Iris pigment epithelial cell (primary cell): Measurements from ENCODE around the gene SDK1.
A peak's percentile ranks its signal among the peaks of the same experiment; 100 is the strongest.

ENCODE experiments used
- DNase-seq: peaks from one replicate; pipeline ENCODE4 v3.0.0-alpha.2; 2011; ENCODE audit warnings: low read depth

The SDK1 gene

DNA sequence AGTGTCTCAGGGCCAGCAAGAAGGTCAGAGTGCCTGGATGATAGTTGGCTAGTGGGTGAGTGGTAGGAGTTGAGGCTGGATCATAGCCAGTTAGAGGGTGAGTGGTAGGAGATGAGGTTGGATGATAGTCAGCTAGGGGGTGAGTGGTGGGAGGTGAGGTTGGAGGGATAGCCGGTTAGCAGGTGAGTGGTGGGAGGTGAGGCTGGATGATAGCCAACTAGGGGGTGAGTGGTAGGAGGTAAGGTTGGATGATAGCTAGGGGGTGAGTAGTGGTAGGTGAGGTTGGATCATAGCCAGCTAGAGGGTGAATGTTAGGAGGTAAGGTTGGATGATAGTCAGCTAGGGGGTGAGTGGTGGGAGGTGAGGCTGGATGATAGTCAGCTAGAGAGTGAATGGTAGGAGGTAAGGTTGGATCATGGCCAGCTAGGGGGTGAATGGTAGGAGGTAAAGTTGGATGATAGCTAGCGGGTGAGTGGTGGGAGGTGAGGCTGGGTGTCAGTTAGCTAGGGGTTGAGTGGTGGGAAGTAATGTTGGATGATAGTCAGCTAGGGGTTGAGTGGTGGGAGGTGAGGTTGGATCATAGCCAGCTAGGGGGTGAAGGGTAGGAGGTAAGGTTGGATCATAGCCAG is 226.6 kb downstream of the SDK1 start:
- no peak for DNase-seq

DNA sequence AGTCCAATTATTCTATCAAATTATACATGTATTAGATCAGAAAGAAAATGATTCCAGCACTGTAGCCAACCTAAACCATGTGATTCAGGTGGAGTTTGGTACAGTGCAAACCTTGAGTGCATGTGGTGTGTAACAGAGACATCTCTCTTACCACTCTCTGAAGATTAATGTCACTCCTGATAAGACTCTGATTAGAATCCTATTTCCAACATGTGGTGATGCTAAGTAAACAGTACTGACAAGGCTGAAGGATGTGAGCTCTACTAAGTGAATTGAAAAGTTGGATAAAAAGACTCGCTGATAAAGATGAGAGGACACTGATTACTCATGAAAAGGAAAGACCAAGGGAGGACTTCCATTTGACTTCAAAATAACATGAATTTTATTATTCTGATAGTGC is 232.0 kb downstream of the SDK1 start:
- no peak for DNase-seq

DNA sequence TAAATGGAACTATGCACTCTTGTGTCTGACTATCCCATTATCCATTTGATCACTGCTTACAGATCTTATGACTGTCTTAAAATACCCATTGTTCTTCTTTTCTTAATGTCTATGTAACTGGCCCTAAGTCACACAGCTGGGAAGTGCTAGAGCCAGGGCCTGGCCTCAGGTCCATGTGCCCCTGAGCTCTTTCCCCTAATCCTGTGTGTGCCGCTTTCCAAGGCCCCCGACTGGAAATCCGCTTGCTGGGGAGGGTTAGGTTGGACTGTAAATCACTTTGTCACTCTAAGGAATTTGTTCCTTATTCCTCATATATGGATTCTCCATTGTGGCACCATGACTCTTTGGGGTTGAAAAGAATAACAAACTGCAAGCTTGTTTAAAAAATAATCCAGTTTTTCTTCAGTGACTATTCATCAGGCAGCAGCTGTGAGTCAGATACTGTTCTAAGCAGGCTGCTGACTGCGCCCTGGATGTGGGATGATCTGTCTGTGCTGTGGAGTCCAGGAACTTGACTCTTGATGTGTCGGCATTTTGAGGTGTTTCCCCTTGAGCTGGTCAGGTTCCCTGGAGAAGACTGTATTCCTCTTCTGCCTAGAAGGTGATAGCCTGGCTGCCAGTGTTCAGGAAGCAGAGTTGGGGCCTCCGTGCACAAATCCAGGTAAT is 236.3 kb downstream of the SDK1 start:
- peak; percentile 76 for DNase-seq

GRCh38 chr7:3538041-3538440 is 237.0 kb downstream of the SDK1 start:
- DNase-seq: no peak

GRCh38 chr7:3540456-3541220 is 239.6 kb downstream of the SDK1 start:
- no peak for DNase-seq

DNA sequence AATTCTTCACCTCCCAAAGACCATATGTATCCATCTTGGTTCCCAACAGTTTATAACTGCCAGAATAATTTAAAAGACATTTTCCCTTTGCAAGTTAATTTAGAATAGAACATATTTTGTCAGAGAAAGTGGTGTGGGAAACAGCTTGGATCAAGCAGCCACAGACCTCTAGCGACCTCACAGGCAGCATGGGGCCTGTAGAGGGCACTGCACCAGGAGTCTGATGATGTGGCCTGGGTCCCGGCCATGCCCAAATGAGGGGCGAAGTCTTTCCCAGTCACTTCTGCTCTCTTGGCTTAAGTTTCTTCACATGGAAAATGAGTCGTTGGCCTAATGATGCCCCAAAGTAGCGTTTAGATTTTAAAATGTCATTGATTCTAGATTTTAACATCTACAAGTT is 243.2 kb downstream of the SDK1 start:
- DNase-seq: no peak

GRCh38 chr7:3548815-3549214 is 247.8 kb downstream of the SDK1 start:
- no peak for DNase-seq

- no peak for DNase-seq
Measured at GRCh38 chr7:3549601-3550000, 248.5 kb downstream of the SDK1 start.

- DNase-seq: no peak
Measured at GRCh38 chr7:3551536-3551935, 250.5 kb downstream of the SDK1 start.

DNA sequence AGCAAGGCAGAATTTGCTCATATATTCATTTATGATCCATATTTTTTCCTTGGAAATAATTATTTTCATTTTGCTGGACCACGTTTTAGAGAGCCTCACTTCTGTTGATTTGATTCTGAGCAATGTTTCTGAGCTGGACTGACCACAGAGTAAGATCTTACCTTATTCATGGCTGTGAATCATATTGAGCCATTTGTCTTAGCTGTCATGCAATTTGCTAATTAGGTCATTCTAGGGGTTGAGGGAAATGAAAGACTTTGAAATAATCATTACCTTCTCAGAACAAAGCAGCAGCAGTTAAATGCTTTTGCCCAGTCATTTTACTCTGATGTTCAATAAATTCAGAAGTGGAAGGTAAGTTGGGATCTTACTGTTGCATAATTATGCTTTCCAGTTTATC is 251.4 kb downstream of the SDK1 start:
- DNase-seq: no peak

- DNase-seq: no peak
Measured at GRCh38 chr7:3558400-3558799, 257.3 kb downstream of the SDK1 start.

- peak; percentile 96 for DNase-seq
Measured at GRCh38 chr7:3559278-3559677, 258.2 kb downstream of the SDK1 start.

DNA sequence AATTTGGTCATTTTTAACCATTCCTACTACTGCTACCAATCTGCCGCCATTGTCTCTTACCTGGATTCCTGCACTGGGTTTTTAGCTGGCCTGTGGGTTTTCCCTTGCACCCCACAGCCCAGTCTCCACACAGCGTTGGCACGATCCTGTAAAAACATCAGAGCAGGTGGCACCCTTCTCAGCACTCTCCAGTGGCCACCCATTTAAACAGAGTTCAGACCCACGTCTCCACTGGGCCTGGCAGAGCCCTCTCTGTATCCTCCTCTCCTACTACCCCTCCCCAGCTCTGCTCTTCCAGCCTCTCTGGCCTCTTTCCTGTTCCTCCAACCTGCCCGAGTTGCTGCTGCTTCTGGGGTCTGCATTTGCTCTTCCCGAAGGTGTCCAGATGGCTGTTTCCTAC is 259.4 kb downstream of the SDK1 start:
- DNase-seq: no peak

DNA sequence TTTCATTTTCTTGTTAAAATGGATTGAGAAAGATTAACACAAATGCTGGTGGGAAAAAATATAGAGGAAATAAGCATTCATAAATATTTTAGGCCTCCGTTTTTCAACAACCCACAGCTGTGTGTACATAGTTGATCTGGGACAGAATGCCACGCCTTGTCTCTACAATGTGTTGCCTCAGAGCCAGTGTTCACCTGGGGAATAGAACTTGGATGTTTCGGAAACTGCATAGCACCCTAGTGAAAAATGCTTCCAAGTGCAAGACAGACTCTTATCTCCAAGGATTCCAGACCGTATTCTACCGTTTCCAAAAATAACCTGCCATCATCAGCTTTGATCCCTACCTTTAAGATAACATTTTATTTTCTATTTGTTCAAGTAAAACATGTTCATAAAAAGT is 260.9 kb downstream of the SDK1 start:
- no peak for DNase-seq

- DNase-seq: no peak
Measured at GRCh38 chr7:3564231-3564630, 263.2 kb downstream of the SDK1 start.

DNA sequence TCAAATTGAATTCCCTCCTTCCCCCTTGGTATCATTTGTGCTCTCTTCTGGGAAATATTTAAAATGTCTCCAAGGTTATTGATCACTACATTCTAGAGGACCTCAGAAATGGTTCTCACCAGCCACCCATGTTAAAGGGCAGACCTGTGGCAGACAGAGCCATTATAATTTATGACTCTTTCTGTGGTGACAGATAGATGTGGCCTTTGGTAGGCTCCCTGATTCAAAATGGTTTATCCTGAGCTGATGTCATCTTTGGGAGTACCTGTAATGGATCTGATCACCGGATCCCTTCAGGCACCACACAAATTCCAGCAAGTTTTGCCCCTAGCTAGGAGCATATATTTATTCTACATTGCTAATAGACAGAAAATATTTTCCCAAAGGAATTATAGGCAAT is 267.5 kb downstream of the SDK1 start:
- DNase-seq: no peak

GRCh38 chr7:3569643-3570042 is 268.6 kb downstream of the SDK1 start:
- DNase-seq: no peak

- no peak for DNase-seq
Measured at GRCh38 chr7:3573151-3573550, 272.1 kb downstream of the SDK1 start.

DNA sequence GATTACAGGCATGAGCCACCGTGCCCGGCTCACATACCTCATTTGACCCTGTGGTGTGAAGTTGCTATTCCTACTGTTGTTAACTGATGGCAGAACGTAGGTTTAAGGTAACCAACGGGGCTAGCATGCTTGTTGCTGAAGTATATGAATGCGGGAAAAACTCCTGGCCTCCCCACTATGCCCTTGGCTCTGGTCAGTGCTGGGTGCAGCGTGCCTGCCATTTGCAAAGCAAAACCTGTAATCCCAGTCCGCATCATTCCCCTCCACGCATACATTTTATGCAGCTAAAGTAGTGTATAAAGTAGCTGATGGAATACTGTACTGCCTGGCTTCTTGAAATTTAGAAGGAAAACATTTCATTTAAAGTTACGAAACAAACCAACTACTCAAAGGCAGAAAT is 273.3 kb downstream of the SDK1 start:
- no peak for DNase-seq

DNA sequence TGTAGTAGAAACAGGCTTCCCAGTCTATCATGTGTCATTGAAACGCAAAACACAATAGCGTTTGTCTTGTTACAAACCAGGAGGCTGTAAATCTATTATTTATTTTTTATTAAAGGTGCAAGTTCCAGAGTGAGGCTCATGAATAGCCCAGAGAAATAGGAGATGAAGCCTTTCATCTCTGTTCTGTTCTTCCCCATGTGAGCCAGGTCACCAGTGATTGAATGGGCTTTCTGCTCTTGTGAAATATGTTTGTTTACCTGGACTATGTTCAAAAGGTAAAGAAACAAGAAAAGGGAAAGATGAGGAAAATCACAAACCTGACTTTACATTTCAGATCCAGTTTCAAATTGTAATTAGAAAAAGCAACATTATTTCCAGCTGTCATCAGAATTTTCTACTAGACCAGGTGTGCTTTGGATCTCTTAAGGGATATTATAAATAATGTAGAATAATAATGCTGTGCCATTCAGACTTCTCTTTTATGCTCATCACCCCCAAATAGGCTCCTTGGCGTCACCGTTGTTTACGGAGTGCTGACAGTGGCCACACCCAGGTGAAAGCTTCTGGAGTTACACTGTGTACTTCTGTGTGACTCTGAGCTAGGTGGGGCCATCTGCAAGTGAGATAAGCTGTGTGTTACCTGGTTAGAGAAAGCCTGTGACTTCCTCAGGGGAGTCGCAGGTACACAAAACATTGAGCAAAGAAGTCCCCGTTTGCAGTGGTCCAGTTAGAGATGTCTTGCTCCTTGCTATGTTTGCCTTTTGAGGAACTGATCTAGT is 274.9 kb downstream of the SDK1 start:
- no peak for DNase-seq

DNA sequence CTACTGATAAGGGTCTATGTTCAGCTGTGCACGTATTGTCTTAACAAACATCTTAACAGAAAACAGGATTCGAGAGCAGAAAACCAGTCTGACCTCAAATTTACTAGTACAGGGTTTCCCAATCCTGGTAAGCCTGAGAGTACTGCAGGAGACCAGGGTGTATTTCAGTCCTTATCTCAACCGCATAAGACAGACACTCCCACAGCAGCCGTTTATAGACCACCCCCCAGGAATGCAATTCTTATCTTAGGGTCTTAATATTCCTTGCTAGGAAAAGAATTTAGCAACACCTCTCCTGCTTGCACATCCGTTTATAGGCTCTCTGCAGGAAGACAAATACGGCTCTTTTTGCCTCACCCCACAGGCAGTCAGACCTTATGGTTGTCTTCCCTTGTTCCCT is 277.3 kb downstream of the SDK1 start:
- no peak for DNase-seq

DNA sequence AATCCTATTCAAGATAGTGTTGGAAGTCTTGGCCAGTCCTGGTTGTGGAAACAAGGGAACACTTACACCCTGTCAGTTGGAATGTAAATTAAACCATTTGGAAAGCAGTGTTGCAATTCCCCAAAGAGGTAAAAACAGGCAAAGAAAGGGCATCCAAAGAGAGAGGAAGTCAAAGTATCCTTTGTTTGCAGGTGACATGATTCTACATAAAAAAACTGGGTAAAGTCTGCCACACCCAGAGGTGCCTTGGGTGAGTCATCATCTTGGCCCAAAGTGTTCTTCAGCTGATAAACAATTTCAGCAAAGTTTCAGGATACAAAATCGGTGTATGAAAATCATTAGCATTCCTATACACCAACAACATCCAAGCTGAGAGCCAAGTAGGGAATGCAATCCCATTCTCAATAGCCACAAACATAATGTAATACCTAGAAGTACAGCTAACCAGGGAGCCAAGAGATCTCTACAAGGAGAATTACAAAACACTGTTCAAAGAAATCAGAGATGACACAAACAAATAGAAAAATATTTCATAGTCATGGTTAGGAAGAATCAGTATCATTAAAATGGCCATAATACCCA is 278.7 kb downstream of the SDK1 start:
- DNase-seq: no peak
